ENCODE results near the gene PREX1. TPM values are rescaled to one million over a fixed set of nuclear protein-coding genes. Genes with fewer than 3 reads are reported as not detected.

Gene PREX1
- polyA plus RNA-seq, 1 of the 3 experiments (the other 2 are of a cell fraction) = 5.3 TPM

DNA sequence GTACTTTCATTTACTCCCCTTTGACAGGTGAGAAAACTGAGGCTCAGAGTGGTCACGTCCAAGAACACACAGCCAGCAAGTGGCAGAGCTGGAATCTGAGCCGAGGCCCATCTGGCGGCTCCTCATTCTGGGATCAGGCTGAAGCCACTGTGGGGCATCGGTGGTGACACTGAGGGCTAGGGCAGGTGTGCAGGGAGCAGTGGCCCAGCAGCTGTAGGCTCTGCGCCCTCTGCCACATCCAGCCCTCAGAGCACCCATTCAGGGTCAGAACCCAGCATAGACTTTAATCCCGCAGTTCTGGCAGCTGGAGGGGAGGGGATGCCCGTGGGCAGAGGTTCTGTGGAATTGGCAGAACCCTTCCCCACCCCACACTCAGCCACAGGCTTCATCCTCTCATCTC lies 210.3 kb downstream of the PREX1 start (continued):
- TF ChIP-seq, protein P1, sequence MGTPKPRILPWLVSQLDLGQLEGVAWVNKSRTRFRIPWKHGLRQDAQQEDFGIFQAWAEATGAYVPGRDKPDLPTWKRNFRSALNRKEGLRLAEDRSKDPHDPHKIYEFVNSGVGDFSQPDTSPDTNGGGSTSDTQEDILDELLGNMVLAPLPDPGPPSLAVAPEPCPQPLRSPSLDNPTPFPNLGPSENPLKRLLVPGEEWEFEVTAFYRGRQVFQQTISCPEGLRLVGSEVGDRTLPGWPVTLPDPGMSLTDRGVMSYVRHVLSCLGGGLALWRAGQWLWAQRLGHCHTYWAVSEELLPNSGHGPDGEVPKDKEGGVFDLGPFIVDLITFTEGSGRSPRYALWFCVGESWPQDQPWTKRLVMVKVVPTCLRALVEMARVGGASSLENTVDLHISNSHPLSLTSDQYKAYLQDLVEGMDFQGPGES (IDR thresholded peaks at IDR 0.05; ENCODE audit: low read depth, low read length) = no peak
- TF ChIP-seq, protein P2, sequence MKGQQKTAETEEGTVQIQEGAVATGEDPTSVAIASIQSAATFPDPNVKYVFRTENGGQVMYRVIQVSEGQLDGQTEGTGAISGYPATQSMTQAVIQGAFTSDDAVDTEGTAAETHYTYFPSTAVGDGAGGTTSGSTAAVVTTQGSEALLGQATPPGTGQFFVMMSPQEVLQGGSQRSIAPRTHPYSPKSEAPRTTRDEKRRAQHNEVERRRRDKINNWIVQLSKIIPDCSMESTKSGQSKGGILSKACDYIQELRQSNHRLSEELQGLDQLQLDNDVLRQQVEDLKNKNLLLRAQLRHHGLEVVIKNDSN (IDR thresholded peaks at IDR 0.05; ENCODE audit: borderline replicate concordance, low read depth) = no peak
- TF ChIP-seq NFIC (IDR thresholded peaks at IDR 0.05; ENCODE audit: borderline replicate concordance) = no peak
- no peak for TF ChIP-seq CHD2 (IDR thresholded peaks at IDR 0.05; ENCODE audit: low read length, partially characterized antibody)

DNA sequence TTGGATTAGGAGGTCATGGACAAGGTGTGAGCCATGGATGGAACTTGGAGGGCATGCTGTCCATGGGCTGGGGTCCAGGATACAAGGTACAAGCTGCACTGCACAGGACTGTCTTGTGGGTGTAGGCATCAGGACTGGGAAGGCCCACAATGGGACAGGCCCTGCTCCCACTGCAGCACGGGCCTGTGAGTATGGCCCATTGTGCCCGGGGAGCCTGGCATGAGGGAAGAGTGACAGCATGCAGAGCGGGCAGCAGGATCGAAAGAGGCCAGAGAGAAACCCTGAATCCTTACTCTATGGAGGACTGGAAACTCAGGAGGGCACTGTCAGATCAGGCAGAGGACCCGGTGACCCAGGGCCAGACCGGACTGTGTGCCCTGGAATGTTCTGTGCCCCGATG lies 211.3 kb downstream of the PREX1 start:
- no peak for DNase-seq
- TF ChIP-seq FOXJ3 (CRISPR knock-in tag; IDR thresholded peaks at IDR 0.05) = no peak
- Histone ChIP-seq H3K79me2 (ENCODE audit: insufficient read depth) (no peaks in the 10 kb centered on the region), H2AFZ (ENCODE audit: low read depth) (no peak overlapping the region), H3K27ac (ENCODE audit: low read depth in 2 of 2, low read length in 1 of 2) (no peak overlapping the region), H3K9ac (no peak overlapping the region), H3K36me3 (replicated peaks in 1 of 2; ENCODE audit: control insufficient read depth in 1 of 2, insufficient read depth in 2 of 2, low read length in 1 of 2) (no peaks in the 10 kb centered on the region), H3K9me3 (no peaks in the 10 kb centered on the region), H3K4me3 (ENCODE audit: low read depth in 2 of 2, low read length in 1 of 2) (no peak overlapping the region), H3K27me3 (ENCODE audit: insufficient read depth) (no peaks in the 10 kb centered on the region), H4K20me1 (ENCODE audit: insufficient read depth) (no peaks in the 10 kb centered on the region), H3F3A (replicated peaks; ENCODE audit: insufficient read depth) (no peaks in the 10 kb centered on the region), H3K4me1 (ENCODE audit: control insufficient read depth in 1 of 2, insufficient read depth in 2 of 2, low read depth in 1 of 2, low read length in 1 of 2) (peaks cover 0 to 27% of the 10 kb centered on the region in 2 experiments; a peak in 2 of 4 replicates), H3K4me2 (no peak overlapping the region), H3K9me2 (no peaks in the 10 kb centered on the region)
- WGBS (ENCODE audit: low lambda C conversion rate) = 73% methylated on average over 5 of the region's 7 CpGs
- ChIA-PET CTCF (interaction anchor here (2.0 kb wide), 1 partner anchor 72 kb away, joined by 5 read pairs; no protein-coding TSS in a partner anchor), POLR2A (no interaction called here)

DNA sequence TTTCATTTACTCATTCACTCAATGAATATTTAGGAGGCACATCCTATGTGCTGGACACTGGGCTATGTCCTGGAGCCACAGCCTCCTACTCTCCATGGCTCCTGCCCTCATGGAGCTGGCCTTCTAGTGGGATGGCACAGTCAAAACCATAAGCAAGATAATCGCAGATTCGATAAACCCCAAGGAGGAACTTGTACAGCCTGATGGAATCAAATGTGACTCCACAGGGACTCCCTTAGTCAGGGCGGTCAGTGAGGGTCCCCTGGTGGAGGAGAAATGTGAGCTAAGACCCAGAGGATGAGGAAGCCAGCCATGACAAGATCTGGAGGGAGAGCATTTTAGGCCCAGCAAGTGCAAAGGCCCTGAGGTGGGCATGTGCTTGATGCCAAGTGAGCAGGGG lies 211.9 kb downstream of the PREX1 start:
- Histone ChIP-seq H3K4me2 (no peak overlapping the region), H2AFZ (ENCODE audit: low read depth) (no peak overlapping the region), H3K4me1 (ENCODE audit: control insufficient read depth in 1 of 2, insufficient read depth in 2 of 2, low read depth in 1 of 2, low read length in 1 of 2) (peaks cover 0 to 23% of the 10 kb centered on the region in 2 experiments; a peak in 2 of 4 replicates), H3K9me3 (no peaks in the 10 kb centered on the region), H3K27ac (ENCODE audit: low read depth in 2 of 2, low read length in 1 of 2) (no peak overlapping the region), H3K36me3 (replicated peaks in 1 of 2; ENCODE audit: control insufficient read depth in 1 of 2, insufficient read depth in 2 of 2, low read length in 1 of 2) (no peaks in the 10 kb centered on the region), H3K79me2 (ENCODE audit: insufficient read depth) (no peaks in the 10 kb centered on the region), H3K9me2 (no peaks in the 10 kb centered on the region), H3K27me3 (ENCODE audit: insufficient read depth) (no peaks in the 10 kb centered on the region), H3F3A (replicated peaks; ENCODE audit: insufficient read depth) (no peaks in the 10 kb centered on the region), H3K4me3 (ENCODE audit: low read depth in 2 of 2, low read length in 1 of 2) (no peak overlapping the region; a peak in 1 of 4 replicates), H3K9ac (no peak overlapping the region), H4K20me1 (ENCODE audit: insufficient read depth) (no peaks in the 10 kb centered on the region)
- 87% methylated on average over 3 of the region's 3 CpGs for WGBS (ENCODE audit: low lambda C conversion rate)
- ChIA-PET CTCF (interaction anchor here (2.0 kb wide), 1 partner anchor 71 kb away, joined by 5 read pairs; no protein-coding TSS in a partner anchor), POLR2A (no interaction called here)
- no peak for DNase-seq
- TF ChIP-seq TCF12 (IDR thresholded peaks at IDR 0.05) (no peak), SMC3 (IDR thresholded peaks at IDR 0.05; ENCODE audit: low read depth, low read length) (no peak), FOXJ3 (CRISPR knock-in tag; IDR thresholded peaks at IDR 0.05) (no peak), TEAD4 (IDR thresholded peaks at IDR 0.05; ENCODE audit: borderline replicate concordance, insufficient read depth) (no peak), ELF1 (IDR thresholded peaks at IDR 0.05) (no peak), GATA2 (CRISPR knock-in tag; IDR thresholded peaks at IDR 0.05) (no peak), RCOR1 (IDR thresholded peaks at IDR 0.05; ENCODE audit: low read length) (no peak), FOSL2 (IDR thresholded peaks at IDR 0.05; ENCODE audit: borderline replicate concordance, low read depth) (no peak), CHD2 (IDR thresholded peaks at IDR 0.05; ENCODE audit: low read length, partially characterized antibody) (no peak), POLR2AphosphoS5 (IDR thresholded peaks at IDR 0.05; ENCODE audit: low read depth, low read length) (no peak), YY1 (IDR thresholded peaks at IDR 0.05; ENCODE audit: low read depth) (no peak)
- TF ChIP-seq, protein P3, sequence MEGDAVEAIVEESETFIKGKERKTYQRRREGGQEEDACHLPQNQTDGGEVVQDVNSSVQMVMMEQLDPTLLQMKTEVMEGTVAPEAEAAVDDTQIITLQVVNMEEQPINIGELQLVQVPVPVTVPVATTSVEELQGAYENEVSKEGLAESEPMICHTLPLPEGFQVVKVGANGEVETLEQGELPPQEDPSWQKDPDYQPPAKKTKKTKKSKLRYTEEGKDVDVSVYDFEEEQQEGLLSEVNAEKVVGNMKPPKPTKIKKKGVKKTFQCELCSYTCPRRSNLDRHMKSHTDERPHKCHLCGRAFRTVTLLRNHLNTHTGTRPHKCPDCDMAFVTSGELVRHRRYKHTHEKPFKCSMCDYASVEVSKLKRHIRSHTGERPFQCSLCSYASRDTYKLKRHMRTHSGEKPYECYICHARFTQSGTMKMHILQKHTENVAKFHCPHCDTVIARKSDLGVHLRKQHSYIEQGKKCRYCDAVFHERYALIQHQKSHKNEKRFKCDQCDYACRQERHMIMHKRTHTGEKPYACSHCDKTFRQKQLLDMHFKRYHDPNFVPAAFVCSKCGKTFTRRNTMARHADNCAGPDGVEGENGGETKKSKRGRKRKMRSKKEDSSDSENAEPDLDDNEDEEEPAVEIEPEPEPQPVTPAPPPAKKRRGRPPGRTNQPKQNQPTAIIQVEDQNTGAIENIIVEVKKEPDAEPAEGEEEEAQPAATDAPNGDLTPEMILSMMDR (IDR thresholded peaks at IDR 0.05) = no peak
- TF ChIP-seq, protein P4, sequence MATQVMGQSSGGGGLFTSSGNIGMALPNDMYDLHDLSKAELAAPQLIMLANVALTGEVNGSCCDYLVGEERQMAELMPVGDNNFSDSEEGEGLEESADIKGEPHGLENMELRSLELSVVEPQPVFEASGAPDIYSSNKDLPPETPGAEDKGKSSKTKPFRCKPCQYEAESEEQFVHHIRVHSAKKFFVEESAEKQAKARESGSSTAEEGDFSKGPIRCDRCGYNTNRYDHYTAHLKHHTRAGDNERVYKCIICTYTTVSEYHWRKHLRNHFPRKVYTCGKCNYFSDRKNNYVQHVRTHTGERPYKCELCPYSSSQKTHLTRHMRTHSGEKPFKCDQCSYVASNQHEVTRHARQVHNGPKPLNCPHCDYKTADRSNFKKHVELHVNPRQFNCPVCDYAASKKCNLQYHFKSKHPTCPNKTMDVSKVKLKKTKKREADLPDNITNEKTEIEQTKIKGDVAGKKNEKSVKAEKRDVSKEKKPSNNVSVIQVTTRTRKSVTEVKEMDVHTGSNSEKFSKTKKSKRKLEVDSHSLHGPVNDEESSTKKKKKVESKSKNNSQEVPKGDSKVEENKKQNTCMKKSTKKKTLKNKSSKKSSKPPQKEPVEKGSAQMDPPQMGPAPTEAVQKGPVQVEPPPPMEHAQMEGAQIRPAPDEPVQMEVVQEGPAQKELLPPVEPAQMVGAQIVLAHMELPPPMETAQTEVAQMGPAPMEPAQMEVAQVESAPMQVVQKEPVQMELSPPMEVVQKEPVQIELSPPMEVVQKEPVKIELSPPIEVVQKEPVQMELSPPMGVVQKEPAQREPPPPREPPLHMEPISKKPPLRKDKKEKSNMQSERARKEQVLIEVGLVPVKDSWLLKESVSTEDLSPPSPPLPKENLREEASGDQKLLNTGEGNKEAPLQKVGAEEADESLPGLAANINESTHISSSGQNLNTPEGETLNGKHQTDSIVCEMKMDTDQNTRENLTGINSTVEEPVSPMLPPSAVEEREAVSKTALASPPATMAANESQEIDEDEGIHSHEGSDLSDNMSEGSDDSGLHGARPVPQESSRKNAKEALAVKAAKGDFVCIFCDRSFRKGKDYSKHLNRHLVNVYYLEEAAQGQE (IDR thresholded peaks at IDR 0.05; ENCODE audit: low read depth, low read length) = no peak
- TF ChIP-seq, protein P1 (IDR thresholded peaks at IDR 0.05; ENCODE audit: low read depth, low read length) = no peak
- TF ChIP-seq, protein P5, sequence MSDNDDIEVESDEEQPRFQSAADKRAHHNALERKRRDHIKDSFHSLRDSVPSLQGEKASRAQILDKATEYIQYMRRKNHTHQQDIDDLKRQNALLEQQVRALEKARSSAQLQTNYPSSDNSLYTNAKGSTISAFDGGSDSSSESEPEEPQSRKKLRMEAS (IDR thresholded peaks at IDR 0.05; ENCODE audit: low read depth) = no peak
